ENCODE data around the gene CLIC1.

CLIC1 gene

GRCh38 chr6:31737991-31738979, 2.0 kb upstream of the CLIC1 start:
- peak; percentile 43 for DNase-seq

DNA sequence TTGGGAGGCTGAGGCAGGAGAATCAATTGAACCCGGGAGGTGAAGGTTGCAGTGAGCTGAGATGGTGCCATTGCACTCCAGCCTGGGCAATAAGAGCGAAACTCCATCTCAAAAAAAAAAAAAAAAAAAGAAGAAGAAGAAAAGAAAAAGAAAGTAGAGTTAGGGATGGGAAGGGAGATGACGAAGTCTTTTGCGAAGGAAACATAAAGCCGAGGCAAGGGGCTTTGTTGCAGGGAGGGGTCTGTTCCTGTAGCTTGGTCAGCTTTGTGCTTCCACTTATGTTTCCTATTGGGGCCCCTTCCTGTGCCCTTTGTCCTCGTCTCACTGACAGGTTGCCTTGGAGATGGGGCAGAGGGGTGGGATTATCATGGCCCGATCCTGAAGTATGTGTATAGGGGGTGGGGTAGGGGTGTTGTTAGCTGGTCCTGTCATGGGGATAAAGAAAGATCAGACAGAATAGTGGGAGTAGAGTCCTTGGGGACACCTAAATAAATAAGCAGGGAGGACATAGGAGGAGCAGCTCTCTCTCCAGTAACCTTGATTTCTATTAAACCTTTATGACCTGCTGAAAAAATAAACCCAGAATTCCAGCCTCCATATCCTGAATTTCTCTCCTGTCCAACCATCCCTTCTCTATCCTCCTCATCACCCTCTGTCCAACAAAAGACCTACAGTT, 1.1 kb upstream of the CLIC1 start:
- no peak for DNase-seq

DNA sequence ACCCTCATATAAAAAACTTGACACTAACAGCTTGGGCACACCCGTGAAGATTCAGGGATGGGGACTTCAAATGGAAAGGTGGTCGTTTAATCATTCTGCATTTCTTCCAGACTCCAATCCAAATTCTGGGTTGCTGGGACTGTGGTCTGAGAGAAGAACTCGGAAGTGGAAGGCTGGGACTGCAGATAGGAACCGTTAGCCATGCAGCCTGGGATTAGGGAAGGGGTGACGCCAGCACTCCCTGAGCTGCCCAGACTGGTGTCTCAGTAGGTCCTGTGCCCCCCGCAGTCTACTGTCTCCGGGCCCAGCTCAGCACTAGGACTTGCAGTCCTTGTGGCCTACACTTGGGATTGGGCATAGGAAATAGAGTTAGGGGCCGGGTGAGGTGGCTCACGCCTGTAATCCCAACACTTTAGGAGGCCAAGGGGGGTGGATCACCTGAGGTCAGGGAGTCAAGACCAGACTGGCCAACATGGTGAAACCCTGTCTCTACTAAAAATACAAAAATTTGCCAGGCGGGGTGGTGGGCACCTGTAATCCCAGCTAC, 511 bp upstream of the CLIC1 start:
- DNase-seq = no peak

GRCh38 chr6:31734821-31735406, 1.4 kb downstream of the CLIC1 start:
- peak; percentile 37 for DNase-seq

GRCh38 chr6:31734247-31734820, 2.0 kb downstream of the CLIC1 start:
- DNase-seq = no peak

GRCh38 chr6:31733734-31734133, 2.6 kb downstream of the CLIC1 start:
- no peak for DNase-seq

DNA sequence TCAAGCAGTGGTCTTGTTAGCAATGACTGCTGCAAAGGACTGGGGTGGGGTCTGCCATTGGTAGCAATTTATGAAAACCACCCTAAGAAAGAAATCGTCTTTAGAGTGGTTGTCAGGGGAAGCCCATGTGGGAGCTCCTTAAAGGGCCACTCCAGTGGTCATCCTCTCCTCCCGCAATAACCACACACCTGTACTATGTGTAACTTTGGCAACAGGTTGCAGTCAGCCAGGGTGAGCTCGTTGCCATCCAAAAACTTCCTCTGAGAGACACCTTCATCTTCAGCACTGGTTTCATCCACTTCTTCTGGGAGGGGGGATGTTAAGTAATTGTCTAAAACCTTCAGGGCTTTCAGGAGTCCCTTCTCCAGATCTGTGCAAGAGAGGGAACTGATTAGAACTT, 4.3 kb downstream of the CLIC1 start:
- DNase-seq = no peak

DNA sequence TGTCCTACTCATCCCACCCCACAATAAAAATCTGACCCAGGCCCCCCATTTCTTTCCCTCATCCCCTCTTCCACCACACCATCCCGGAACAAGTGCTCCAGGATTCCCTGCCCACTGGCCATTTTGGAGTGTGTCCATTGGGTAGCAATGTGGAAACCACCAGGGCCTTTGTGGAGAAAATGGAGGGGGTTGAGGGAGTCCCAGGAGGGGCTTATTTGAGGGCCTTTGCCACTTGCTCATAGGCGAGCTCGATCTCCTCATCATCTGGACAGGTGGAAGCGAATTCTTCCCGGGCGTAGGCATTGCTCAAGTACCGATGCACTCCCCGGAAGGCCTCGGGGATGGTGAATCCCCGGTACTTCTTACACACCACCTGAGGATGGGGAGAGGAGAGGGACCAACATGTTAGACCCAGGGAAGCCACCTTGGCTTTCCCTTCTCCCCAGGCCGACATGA, 5.7 kb downstream of the CLIC1 start:
- no peak for DNase-seq

GRCh38 chr6:31729979-31730630, 6.2 kb downstream of the CLIC1 start:
- DNase-seq = peak; percentile 60

DNA sequence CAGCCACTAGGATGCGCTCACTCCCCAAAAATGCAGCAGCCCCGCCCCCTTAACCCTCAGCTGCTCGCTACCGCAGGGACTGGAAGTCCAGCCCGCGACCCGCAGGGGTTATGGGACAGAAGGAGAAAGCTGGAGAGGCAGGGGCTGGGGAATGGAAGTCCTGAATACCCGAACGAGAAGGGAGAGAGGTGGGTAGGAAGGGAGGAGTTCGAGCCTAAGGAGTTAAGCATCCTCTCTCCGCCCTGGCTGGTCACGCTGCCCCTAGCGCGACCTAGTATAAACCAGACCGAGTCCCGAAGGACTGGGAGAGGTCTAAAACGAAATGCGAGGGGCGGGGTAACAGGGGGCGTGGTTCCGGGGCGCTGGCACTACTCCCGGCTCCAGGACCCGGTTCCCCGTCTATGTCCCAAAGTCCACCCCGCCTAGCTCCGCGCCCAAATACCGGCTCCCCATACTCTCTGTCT, 6.8 kb downstream of the CLIC1 start:
- peak; percentile 78 for DNase-seq

DNA sequence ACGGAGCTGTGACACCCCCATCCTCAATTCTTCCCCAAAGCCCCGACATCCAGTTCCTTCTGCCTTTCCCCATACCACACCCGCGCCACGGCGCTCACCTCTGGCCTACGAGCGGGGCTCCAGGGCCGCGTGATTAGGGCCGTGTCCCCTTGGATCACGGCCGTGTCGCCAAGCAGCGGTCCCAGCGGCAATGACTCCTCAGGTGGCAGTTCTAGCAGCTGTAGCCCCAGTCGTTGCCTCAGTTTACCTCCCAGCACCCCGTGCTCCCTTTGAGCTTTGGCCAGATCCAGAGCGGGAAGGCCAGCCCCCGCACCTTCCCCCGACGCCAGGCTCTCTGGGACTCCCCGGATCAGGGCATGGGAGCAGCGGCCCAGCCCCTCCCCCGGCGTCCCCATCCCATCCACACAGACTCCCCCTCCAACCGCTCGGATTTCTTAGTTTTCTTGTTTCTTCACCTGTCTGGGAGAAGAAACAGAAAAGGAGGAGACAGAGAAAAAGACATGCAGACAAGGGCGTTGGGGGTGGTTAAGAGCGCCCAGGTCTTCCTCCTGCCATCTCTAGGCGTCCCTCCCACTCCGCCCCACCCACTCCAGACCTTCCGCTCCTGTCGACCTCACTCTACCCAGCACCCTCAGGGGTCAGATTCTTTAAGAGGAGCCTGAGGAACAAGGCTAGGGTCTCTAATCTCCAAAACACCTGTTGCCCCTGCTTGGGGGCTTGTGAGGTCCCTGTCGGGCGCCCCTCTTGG, 7.4 kb downstream of the CLIC1 start, which contains the start of gene DDAH2:
Gene DDAH2, minus strand, starts transcription at position 533 of the 748 bp plus-strand sequence. Its CDS starts 138 bp downstream, at position 395.
- no peak for DNase-seq

- no peak for DNase-seq
These were observed 8.3 kb downstream of the CLIC1 start for GRCh38 chr6:31727717-31728671.

- DNase-seq = no peak
These were observed 9.2 kb downstream of the CLIC1 start for GRCh38 chr6:31727034-31727716.

DNA sequence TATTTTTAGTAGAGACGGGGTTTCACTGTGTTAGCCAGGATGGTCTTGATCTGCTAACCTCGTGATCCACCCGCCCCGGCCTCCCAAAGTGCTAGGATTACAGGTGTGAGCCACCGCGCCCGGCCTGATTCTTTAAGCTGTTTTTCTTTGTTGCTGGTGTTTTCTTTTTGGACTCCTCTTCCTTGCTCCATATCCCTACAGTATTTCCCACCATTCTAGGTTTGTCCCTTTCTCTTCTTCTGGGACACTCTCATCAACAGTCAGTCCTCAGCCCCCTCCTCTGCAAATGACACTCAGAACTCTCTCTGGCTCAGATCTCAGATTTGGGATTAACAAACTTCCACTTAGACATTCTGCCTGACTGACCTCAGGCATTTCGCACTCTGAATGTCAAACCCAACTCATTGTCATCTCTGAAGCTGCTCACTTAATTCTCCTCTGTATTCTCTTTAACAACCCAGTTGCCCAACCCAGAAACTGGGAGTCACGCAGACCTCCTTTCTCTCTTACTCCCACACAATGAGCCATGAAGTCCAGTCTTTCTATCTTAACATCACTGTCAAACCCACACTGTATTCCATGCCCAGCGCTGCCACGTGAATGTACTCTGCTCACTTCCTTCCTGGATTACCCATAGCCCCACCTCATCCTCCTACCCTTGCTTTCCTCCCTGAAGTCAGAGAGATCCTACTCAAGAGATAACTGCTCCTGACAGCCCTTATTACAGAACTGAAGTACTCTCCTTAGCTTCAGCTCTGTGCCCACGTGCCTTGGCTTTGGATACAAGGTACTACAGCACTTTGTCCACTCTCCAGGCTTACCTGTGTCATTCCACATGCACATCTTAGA, 10.6 kb downstream of the CLIC1 start:
- no peak for DNase-seq

GRCh38 chr6:31723980-31724691, 12.2 kb downstream of the CLIC1 start:
- no peak for DNase-seq

DNA sequence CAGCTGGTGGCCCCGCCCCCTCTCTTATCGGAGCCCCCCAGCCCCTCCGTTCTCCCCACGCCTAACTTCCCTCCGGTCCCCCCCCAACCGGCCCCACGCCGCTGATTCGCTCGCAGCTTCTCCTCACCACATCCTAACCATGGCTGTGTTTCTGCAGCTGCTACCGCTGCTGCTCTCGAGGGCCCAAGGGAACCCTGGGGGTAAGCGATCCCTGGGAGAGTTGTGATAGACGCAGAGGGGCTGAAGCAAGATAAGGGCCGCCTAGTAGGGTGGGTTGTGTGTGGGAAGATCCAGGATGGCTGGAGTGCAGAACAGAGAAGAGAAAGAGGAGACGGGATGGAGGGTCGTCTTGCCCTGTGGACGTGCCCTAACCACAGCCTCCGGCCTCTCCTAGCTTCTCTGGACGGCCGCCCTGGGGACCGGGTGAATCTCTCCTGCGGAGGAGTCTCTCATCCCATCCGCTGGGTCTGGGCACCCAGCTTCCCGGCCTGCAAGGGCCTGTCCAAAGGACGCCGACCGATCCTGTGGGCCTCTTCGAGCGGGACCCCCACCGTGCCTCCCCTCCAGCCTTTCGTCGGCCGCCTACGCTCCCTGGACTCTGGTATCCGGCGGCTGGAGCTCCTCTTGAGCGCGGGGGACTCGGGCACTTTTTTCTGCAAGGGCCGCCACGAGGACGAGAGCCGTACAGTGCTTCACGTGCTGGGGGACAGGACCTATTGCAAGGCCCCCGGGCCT, 12.9 kb downstream of the CLIC1 start, which contains the start of gene MPIG6B:
Gene MPIG6B, plus strand, starts transcription at position 129 of the 735 bp plus-strand sequence. Its CDS starts 11 bp downstream, at position 140.
- no peak for DNase-seq

- DNase-seq = no peak
These were observed 14.2 kb downstream of the CLIC1 start for GRCh38 chr6:31722173-31722572.
